Measurements from ENCODE around the gene FAM168A. TPM values are rescaled to one million over a fixed set of nuclear protein-coding genes. Genes with fewer than 3 reads are reported as not detected.

The FAM168A gene
- total RNA-seq, 2 experiments from 2014 or later = 10.1 to 23.7 TPM

GRCh38 chr11:73536961-73537360 lies 61.0 kb downstream of the FAM168A start:
- Histone ChIP-seq H3K27ac (ENCODE audit: low read depth, low read length, poor library complexity, severe bottlenecking) (no peak overlapping the region), H3K79me2 (ENCODE audit: insufficient read depth, low read depth, low read length) (no peaks in the 10 kb centered on the region), H3K36me3 (ENCODE audit: insufficient read depth, low read length) (no peaks in the 10 kb centered on the region; the same call in 1 of the 2 replicates), H3K4me1 (ENCODE audit: insufficient read depth, low read length, poor library complexity, severe bottlenecking) (peaks cover 11% of the 10 kb centered on the region), H2AFZ (ENCODE audit: low read length) (no peak overlapping the region), H4K20me1 (ENCODE audit: insufficient read depth, low read length) (peaks cover 6% of the 10 kb centered on the region; the same call in 1 of the 2 replicates), H3K4me3 (ENCODE audit: low read depth, low read length, poor library complexity, severe bottlenecking) (no peak overlapping the region), H3K9me3 (ENCODE audit: low read length) (no peaks in the 10 kb centered on the region), H3K4me2 (ENCODE audit: low read length) (no peak overlapping the region), H3K9me2 (ENCODE audit: insufficient read depth, low read length) (no peaks in the 10 kb centered on the region)
- CTCF ChIA-PET (ENCODE audit: unreplicated experiment) = no interaction called here
- POLR2A ChIA-PET = no interaction called here
- no TSS peak for BruUV-seq (replicated peaks)
- TF ChIP-seq, protein P1, sequence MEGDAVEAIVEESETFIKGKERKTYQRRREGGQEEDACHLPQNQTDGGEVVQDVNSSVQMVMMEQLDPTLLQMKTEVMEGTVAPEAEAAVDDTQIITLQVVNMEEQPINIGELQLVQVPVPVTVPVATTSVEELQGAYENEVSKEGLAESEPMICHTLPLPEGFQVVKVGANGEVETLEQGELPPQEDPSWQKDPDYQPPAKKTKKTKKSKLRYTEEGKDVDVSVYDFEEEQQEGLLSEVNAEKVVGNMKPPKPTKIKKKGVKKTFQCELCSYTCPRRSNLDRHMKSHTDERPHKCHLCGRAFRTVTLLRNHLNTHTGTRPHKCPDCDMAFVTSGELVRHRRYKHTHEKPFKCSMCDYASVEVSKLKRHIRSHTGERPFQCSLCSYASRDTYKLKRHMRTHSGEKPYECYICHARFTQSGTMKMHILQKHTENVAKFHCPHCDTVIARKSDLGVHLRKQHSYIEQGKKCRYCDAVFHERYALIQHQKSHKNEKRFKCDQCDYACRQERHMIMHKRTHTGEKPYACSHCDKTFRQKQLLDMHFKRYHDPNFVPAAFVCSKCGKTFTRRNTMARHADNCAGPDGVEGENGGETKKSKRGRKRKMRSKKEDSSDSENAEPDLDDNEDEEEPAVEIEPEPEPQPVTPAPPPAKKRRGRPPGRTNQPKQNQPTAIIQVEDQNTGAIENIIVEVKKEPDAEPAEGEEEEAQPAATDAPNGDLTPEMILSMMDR (conservative IDR thresholded peaks at IDR 0.05; ENCODE audit: low read length) = no peak
- TF ChIP-seq EZH2phosphoT487 (IDR thresholded peaks at IDR 0.05; ENCODE audit: borderline replicate concordance, low read depth, low read length) = no peak
- intact Hi-C loops (cut with micrococcal nuclease; ENCODE audit: unreplicated experiment) = no loop called here
- no peak for DNase-seq (ENCODE audit: low spot score)

DNA sequence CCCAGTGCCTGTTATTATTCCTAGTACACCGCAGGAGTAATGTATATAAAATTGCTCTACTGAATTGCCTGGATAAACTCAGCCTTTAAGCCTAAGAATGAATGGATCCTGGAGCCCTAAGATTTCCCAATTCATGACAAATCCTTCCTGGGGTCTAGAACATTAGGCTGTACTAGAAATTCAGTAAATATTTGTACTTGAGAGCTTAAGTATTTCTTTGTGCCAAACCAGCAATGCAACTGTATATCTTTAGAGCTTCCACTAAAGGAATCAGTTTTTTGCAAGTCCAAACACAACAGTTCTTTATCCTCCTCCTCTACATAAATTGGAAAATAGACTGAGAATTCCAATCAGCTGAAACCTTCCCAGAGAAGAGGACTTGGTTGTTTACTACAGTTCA lies 65.6 kb downstream of the FAM168A start:
- H4K20me1 ChIP-seq (ENCODE audit: insufficient read depth, low read length) = peaks cover 6% of the 10 kb centered on the region; the same call in 1 of the 2 replicates
- ChIA-PET POLR2A (interaction anchor here (0.6 to 1.1 kb wide), 3 partner anchors 67 to 159 kb away, joined by 3 to 4 read pairs (median 3); no protein-coding TSS in a partner anchor), CTCF (ENCODE audit: unreplicated experiment) (no interaction called here)
- intact Hi-C loops (cut with micrococcal nuclease; ENCODE audit: unreplicated experiment) = no loop called here
- no peak overlapping the region for H3K27ac ChIP-seq (ENCODE audit: low read depth, low read length, poor library complexity, severe bottlenecking)
- H3K4me1 ChIP-seq (ENCODE audit: insufficient read depth, low read length, poor library complexity, severe bottlenecking) = no peaks in the 10 kb centered on the region
- DNase-seq (ENCODE audit: low spot score) = no peak
- H3K4me3 ChIP-seq (ENCODE audit: low read depth, low read length, poor library complexity, severe bottlenecking) = no peak overlapping the region
- H3K4me2 ChIP-seq (ENCODE audit: low read length) = no peak overlapping the region
- H3K79me2 ChIP-seq (ENCODE audit: insufficient read depth, low read depth, low read length) = no peaks in the 10 kb centered on the region
- H3K36me3 ChIP-seq (ENCODE audit: insufficient read depth, low read length) = no peaks in the 10 kb centered on the region; the same call in 1 of the 2 replicates
- no peaks in the 10 kb centered on the region for H3K9me3 ChIP-seq (ENCODE audit: low read length)
- no TSS peak for BruUV-seq (replicated peaks)
- H2AFZ ChIP-seq (ENCODE audit: low read length) = no peak overlapping the region
- H3K9me2 ChIP-seq (ENCODE audit: insufficient read depth, low read length) = no peaks in the 10 kb centered on the region
- no peak for TF ChIP-seq EZH2phosphoT487 (IDR thresholded peaks at IDR 0.05; ENCODE audit: borderline replicate concordance, low read depth, low read length)

- Histone ChIP-seq H2AFZ (ENCODE audit: low read length) (no peak overlapping the region), H3K9me2 (ENCODE audit: insufficient read depth, low read length) (no peaks in the 10 kb centered on the region), H3K4me2 (ENCODE audit: low read length) (no peak overlapping the region), H3K4me1 (ENCODE audit: insufficient read depth, low read length, poor library complexity, severe bottlenecking) (no peaks in the 10 kb centered on the region), H4K20me1 (ENCODE audit: insufficient read depth, low read length) (peaks cover 6% of the 10 kb centered on the region; the same call in 1 of the 2 replicates), H3K9me3 (ENCODE audit: low read length) (no peaks in the 10 kb centered on the region), H3K27ac (ENCODE audit: low read depth, low read length, poor library complexity, severe bottlenecking) (no peak overlapping the region), H3K36me3 (ENCODE audit: insufficient read depth, low read length) (no peaks in the 10 kb centered on the region), H3K4me3 (ENCODE audit: low read depth, low read length, poor library complexity, severe bottlenecking) (no peak overlapping the region), H3K79me2 (ENCODE audit: insufficient read depth, low read depth, low read length) (no peaks in the 10 kb centered on the region)
- DNase-seq (ENCODE audit: low spot score) = no peak
- intact Hi-C loops (cut with micrococcal nuclease; ENCODE audit: unreplicated experiment) = no loop called here
- TF ChIP-seq, protein P1 (conservative IDR thresholded peaks at IDR 0.05; ENCODE audit: low read length) = no peak
- no peak for TF ChIP-seq EZH2phosphoT487 (IDR thresholded peaks at IDR 0.05; ENCODE audit: borderline replicate concordance, low read depth, low read length)
- CTCF ChIA-PET (ENCODE audit: unreplicated experiment) = no interaction called here
- BruUV-seq (replicated peaks) = no TSS peak
- POLR2A ChIA-PET = interaction anchor here (0.6 to 1.0 kb wide), 3 partner anchors 12 to 36 kb away, joined by 3 to 6 read pairs (median 4); no protein-coding TSS in a partner anchor
Measured at GRCh38 chr11:73531386-73531785, 66.5 kb downstream of the FAM168A start.
